ENCODE measurements around the gene ZNF665. TPM values are rescaled to one million over a fixed set of nuclear protein-coding genes. Genes with fewer than 3 reads are reported as not detected.
"Not testable (repeated sequence)": the region's sequence is repeated elsewhere in the genome, so short reads cannot be mapped to it uniquely, and the experiment has no call there.

The ZNF665 gene
- total RNA-seq, result 1 to 10 TPM; 1.6 to 2.2 TPM

DNA sequence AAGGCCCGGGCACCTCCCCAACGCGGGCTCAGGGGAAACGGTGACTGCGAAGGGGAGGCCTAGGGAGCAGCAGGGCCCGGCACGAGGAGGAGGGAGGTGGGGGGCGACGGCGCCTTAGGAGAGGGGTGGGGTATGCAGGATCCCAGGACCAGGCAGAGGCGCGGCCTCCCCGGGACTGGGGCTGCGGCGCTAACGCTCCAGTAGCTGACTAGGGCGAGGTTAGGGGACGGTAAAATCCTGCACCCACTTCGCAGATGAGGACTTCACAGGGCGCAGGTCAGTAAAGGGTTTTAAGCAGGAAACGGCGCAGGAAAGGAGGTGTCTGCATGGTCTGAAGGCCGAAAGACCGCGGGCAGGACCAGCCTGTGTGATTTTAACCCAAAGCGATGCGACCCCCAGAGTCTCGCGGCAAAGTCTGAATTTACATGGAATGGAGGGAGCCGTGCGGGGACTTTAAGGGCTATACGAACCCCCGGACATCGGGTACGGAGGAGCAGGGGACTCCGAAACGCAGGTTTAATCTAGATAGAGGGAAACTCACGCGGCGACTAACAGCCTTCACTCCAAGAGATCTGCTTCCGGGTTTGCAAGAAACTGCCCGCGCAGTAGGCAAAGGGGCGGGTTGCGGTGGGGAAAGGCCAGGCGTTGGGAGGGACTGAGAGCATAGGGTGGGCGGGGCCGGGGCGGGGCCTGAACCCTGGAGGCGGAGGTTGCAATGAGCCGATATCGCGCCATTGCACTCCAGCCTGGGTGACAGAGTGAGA is at the start of gene ZNF665:
Gene ZNF665 (minus strand): TSS at position 588 of the 764 bp plus-strand sequence. CDS start 10,460 bp downstream, outside the sequence.
- Histone ChIP-seq H3K9ac (ENCODE audit: low read depth in 2 of 2, low read length in 2 of 2) (peak within 1 kb of the TSS; percentile 74 to 93), H3K4me1 (no peaks in the 10 kb centered on the region), H3K4me3 (peak within 1 kb of the TSS; percentile 48), H3K36me3 (no peaks in the 10 kb centered on the region), H3K27ac (peak within 1 kb of the TSS; percentile 19), H3K9me3 (no peaks in the 10 kb centered on the region), H3K27me3 (no peaks in the 10 kb centered on the region)
- intact Hi-C loops (cut with DNase I), result loop anchor here (5.0 to 10.0 kb wide), 4 partner anchors 91 to 552 kb away; partner anchors contain the start of genes ZNF160 and ZNF845
- no peak for TF ChIP-seq CTCF (IDR thresholded peaks at IDR 0.05)
- peak; percentile 92 for DNase-seq

DNA sequence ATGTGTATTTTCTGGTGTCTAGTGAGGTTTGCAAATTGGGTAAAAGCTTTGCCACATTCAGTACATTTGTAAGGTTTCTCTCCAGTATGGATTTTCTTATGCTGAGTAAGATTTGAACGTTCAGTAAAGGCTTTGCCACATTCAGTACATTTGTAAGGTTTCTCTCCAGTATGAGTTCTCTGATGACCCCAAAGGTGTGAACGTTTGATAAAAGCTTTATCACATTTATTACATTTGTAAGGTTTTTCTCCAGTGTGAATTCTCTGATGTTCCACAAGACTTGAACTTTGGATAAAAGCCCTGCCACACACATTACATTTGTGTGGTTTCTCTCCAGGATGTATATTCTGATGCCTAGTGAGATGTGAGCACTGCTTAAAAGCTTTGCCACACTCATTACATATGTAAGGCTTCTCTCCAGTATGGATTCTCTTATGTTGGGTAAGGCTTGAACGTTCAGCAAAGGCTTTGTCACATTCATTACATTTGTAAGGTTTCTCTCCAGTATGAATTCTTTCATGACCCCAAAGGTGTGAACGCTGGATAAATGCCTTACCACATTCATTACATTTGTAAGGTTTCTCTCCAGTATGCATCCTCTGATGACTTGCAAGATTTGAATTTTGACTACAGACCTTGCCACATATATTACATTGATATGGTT is 44.1 kb upstream of the ZNF665 start:
- no peaks in the 10 kb centered on the region for H3K36me3 ChIP-seq

DNA sequence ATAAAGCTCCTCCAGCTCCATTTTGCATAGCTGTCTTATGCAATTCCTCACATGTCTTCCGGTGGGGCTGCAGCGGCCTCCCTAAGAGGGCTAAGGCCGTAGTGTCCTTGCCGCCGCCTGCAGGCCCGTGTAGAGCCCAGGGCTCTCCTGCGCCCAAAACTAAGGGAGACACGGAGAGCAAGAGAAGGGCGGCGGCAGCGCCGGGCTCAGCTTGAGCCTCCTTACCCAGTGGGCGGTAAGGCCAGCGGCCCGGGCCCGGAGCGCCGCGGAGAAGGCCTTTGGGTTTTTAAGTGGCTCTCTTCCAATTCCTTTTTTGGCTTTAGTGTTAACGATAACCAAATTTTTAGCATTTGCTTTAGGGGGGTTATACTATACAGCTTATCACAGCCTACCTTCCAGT is 31.4 kb upstream of the ZNF665 start:
- TF ChIP-seq CTCF (IDR thresholded peaks at IDR 0.05), result no peak
- Histone ChIP-seq H3K4me1 (no peaks in the 10 kb centered on the region), H3K4me3 (no peak overlapping the region), H3K9me3 (no peaks in the 10 kb centered on the region), H3K27ac (no peak overlapping the region), H3K9ac (ENCODE audit: low read depth in 2 of 2, low read length in 2 of 2) (no peak overlapping the region), H3K27me3 (no peaks in the 10 kb centered on the region), H3K36me3 (no peaks in the 10 kb centered on the region)
- DNase-seq, result no peak
- intact Hi-C loops (cut with DNase I), result no loop called here

More for the DNA sequence above, 44.1 kb upstream of the ZNF665 start:
- Histone ChIP-seq H3K9me3 (peaks cover 18% of the 10 kb centered on the region), H3K9ac (ENCODE audit: low read depth in 2 of 2, low read length in 2 of 2) (no peak overlapping the region), H3K4me3 (no peak overlapping the region), H3K27ac (no peak overlapping the region), H3K27me3 (no peaks in the 10 kb centered on the region), H3K4me1 (no peaks in the 10 kb centered on the region)
- no peak for TF ChIP-seq CTCF (IDR thresholded peaks at IDR 0.05)
- intact Hi-C loops (cut with DNase I), result no loop called here
- no peak for DNase-seq

- DNase-seq; H3K9ac ChIP-seq (ENCODE audit: low read depth in 2 of 2, low read length in 2 of 2); H3K27me3 ChIP-seq; H3K36me3 ChIP-seq; intact Hi-C loops (cut with DNase I); H3K9me3 ChIP-seq; H3K27ac ChIP-seq; H3K4me3 ChIP-seq; H3K4me1 ChIP-seq: not testable (repeated sequence)
These were observed 29.6 kb upstream of the ZNF665 start for GRCh38 chr19:53222716-53223115.

- no peak overlapping the region for H3K27ac ChIP-seq
- H3K4me1 ChIP-seq, result no peaks in the 10 kb centered on the region
- H3K9me3 ChIP-seq, result peaks cover 25% of the 10 kb centered on the region
- intact Hi-C loops (cut with DNase I), result no loop called here
- no peak overlapping the region for H3K4me3 ChIP-seq
- TF ChIP-seq CTCF (IDR thresholded peaks at IDR 0.05), result no peak
- no peak for DNase-seq
- H3K27me3 ChIP-seq, result no peaks in the 10 kb centered on the region
- H3K36me3 ChIP-seq, result peaks cover 6% of the 10 kb centered on the region
- no peak overlapping the region for H3K9ac ChIP-seq (ENCODE audit: low read depth in 2 of 2, low read length in 2 of 2)
These were observed 19.7 kb upstream of the ZNF665 start for GRCh38 chr19:53212703-53213320.

DNA sequence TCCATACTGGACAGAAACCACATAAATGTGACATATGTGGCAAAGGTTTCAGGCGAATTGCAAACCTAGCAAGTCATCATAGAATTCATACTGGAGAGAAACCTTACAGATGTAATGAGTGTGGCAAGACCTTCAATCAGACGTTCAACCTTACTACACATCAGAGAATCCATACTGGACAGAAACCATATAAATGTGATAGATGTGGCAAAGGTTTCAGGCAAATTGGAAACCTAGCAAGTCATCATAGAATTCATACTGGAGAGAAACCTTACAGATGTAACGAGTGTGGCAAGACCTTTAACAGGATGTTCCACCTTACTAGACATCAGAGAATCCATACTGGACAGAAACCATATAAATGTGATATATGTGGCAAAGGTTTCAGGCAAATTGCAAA is 18.4 kb upstream of the ZNF665 start:
- H3K4me3 ChIP-seq; DNase-seq; intact Hi-C loops (cut with DNase I); H3K36me3 ChIP-seq; H3K27me3 ChIP-seq; H3K27ac ChIP-seq; H3K4me1 ChIP-seq; H3K9ac ChIP-seq (ENCODE audit: low read depth in 2 of 2, low read length in 2 of 2): not testable (repeated sequence)
- peaks cover 25% of the 10 kb centered on the region for H3K9me3 ChIP-seq

Measured in colonic mucosa (tissue), 4 donors.